Transverse colon (tissue), 4 donors: Measurements from ENCODE around the gene LAMTOR2.

Experiments used
- EP300 ChIP-seq: sonication (generic); formaldehyde crosslinking; IDR thresholded peaks from one replicate; pipeline ENCODE4 v1.6.1; 2017; ENCODE audit warnings: antibody characterized with exemption, low read depth
- POLR2A ChIP-seq: fragments of 450-650 bp; IDR thresholded peaks from one replicate; pipeline ENCODE4 v1.6.1; 2016; ENCODE audit warnings: antibody characterized with exemption, mild to moderate bottlenecking, moderate library complexity
- POLR2AphosphoS5 ChIP-seq, 3 donors: sonication (generic); formaldehyde crosslinking; IDR thresholded peaks; one replicate each; pipeline ENCODE4 v1.6.1; 2016; ENCODE audit warnings: antibody characterized with exemption in 3 of 3
- TF ChIP-seq, protein P1 (sequence below), 5 experiments: fragments of 200-600 bp in 3 of 5; fragments of 450-650 bp in 2 of 5; sonication (generic) in 3 of 5; IDR thresholded peaks; 1 replicate in 2 of 5; 2 replicates in 3 of 5; pipeline ENCODE4 v1.5.1; 2016 to 2017; ENCODE audit warnings: antibody characterized with exemption in 5 of 5, inconsistent platforms in 3 of 5, mild to moderate bottlenecking in 2 of 5, moderate library complexity in 1 of 5

DNA sequence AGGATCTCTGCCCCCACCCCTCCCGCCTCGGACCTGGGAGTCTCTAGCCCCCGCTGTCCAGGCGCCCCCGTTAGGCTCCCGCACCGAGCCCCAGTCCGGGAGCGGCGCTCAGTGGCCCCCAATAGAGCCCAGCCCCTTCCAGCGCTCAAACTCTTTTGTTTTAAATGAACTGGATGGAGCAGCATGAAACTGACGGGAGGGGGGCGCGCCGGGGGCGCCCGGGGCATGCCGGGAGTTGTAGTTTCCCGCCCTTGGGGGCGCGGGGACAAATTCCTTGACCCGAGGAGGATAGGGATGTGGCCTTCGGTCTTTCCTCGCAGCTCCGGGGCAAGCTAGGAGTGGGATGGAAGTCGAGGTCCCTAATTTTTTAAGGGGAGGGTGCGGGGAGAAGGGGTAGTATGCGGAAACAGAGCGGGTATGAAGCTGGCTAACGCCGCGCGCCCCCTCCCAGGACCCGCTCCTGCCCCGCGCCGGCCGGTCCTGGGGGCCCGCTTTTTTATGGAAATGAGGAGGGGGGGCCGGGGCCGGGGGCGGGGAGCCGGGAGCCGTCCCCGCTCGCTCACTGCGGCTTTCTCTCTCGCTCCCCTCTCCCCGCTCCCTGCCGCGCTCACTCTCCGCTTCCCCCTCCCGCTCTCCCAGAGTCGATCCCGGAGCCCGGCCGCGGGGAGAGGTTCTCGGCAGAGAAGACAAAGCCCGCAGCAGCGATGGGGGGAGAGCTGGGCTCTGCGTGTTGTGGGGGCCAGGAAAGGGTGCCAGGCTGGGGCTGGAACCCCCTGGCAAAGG, 27.9 kb downstream of the LAMTOR2 start, which contains the start of gene MEX3A:
- TF ChIP-seq POLR2A (no peak), POLR2AphosphoS5 (IDR thresholded peaks at IDR 0.05) (no peak), EP300 (no peak)
- TF ChIP-seq, protein P1, sequence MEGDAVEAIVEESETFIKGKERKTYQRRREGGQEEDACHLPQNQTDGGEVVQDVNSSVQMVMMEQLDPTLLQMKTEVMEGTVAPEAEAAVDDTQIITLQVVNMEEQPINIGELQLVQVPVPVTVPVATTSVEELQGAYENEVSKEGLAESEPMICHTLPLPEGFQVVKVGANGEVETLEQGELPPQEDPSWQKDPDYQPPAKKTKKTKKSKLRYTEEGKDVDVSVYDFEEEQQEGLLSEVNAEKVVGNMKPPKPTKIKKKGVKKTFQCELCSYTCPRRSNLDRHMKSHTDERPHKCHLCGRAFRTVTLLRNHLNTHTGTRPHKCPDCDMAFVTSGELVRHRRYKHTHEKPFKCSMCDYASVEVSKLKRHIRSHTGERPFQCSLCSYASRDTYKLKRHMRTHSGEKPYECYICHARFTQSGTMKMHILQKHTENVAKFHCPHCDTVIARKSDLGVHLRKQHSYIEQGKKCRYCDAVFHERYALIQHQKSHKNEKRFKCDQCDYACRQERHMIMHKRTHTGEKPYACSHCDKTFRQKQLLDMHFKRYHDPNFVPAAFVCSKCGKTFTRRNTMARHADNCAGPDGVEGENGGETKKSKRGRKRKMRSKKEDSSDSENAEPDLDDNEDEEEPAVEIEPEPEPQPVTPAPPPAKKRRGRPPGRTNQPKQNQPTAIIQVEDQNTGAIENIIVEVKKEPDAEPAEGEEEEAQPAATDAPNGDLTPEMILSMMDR (IDR thresholded peaks at IDR 0.05): no peak
